Mucosa of descending colon (tissue), 3 donors: ENCODE data around the gene NEUROD1. TPM values are rescaled to one million over a fixed set of nuclear protein-coding genes. Genes with fewer than 3 reads are reported as not detected.

Experiments used
- ATAC-seq: fragments of 200-7000 bp; cut with Tn5 transposase; one replicate; pipeline ENCODE4 v1.9.1; 2020; ENCODE audit warnings: mild to moderate bottlenecking, moderate library complexity
- DNase-seq, 3 donors: peaks; one replicate each; pipeline ENCODE4 v3.0.0-alpha.2; 2020
- H3K36me3 ChIP-seq: fragments of 200-600 bp; one replicate; pipeline ENCODE4 v1.8.0; 2021; ENCODE audit warnings: low read depth, mild to moderate bottlenecking
- H3K4me1 ChIP-seq: fragments of 200-600 bp; one replicate; pipeline ENCODE4 v1.8.0; 2021; ENCODE audit warnings: low read depth, mild to moderate bottlenecking
- H3K4me3 ChIP-seq: fragments of 200-600 bp; one replicate; pipeline ENCODE4 v1.8.0; 2021; ENCODE audit warnings: mild to moderate bottlenecking
- H3K9me3 ChIP-seq: fragments of 200-600 bp; one replicate; pipeline ENCODE4 v1.8.0; 2021; ENCODE audit warnings: mild to moderate bottlenecking
- CTCF ChIP-seq: fragments of 200-600 bp; IDR thresholded peaks from one replicate; pipeline ENCODE4 v1.8.0; 2022; ENCODE audit warnings: antibody characterized with exemption, mild to moderate bottlenecking
- intact Hi-C, 2 donors: fragments of 100-400 bp; cut with DNase I in 1 of 2; cut with micrococcal nuclease in 1 of 2; formaldehyde crosslinking; loops; one replicate each; pipeline versions ENCODE4 v1.11.0 to v1.11.1; 2022; cut with DNase I, micrococcal nuclease
- total RNA-seq, 3 donors: library from RNA; stranded (reverse); fragmentation: NEBNext Ultra II Directional in 2 of 3; extraction: Animal tissue kit (Norgen Biotek cat#: 25700) in 2 of 3; gene quantifications; one replicate each; pipeline versions ENCODE4 v1.2.1 to v1.2.4, GENCODE V29; 2021 to 2023
- donor health status: DM: no; HTN: no; CAD: no; lungs with moderate emphysema.
- donor health status: DM: no; HTN: no; CAD: no.
- donor health status: DM: no; HTN: yes; CAD: no.

NEUROD1 gene
- total RNA-seq, 3 donors from 2014 or later, result 0.51 to 2.5 (median 1.5) TPM

GRCh38 chr2:181674461-181674860, 5.9 kb downstream of the NEUROD1 start:
- no peaks in the 10 kb centered on the region for H3K9me3 ChIP-seq
- intact Hi-C loops, result no loop called here
- H3K4me1 ChIP-seq, result no peaks in the 10 kb centered on the region
- TF ChIP-seq CTCF, result no peak
- ATAC-seq (no peak), DNase-seq (no peak)
- H3K36me3 ChIP-seq, result no peaks in the 10 kb centered on the region
- H3K4me3 ChIP-seq, result no peak overlapping the region

GRCh38 chr2:181673173-181673572, 7.1 kb downstream of the NEUROD1 start:
- no peaks in the 10 kb centered on the region for H3K36me3 ChIP-seq
- DNase-seq (no peak), ATAC-seq (no peak)
- H3K4me1 ChIP-seq, result no peaks in the 10 kb centered on the region
- intact Hi-C loops, result no loop called here
- no peak for TF ChIP-seq CTCF
- H3K4me3 ChIP-seq, result no peak overlapping the region
- H3K9me3 ChIP-seq, result no peaks in the 10 kb centered on the region

GRCh38 chr2:181672255-181673008, 7.9 kb downstream of the NEUROD1 start:
- ATAC-seq, result no peak
- H3K9me3 ChIP-seq, result no peaks in the 10 kb centered on the region
- no peak for DNase-seq
- no peaks in the 10 kb centered on the region for H3K36me3 ChIP-seq
- TF ChIP-seq CTCF, result no peak
- intact Hi-C loops, result no loop called here
- H3K4me1 ChIP-seq, result no peaks in the 10 kb centered on the region
- H3K4me3 ChIP-seq, result no peak overlapping the region

GRCh38 chr2:181670632-181671031, 9.7 kb downstream of the NEUROD1 start:
- no peak for ATAC-seq
- intact Hi-C loops, result no loop called here
- TF ChIP-seq CTCF, result no peak
- peaks cover 3% of the 10 kb centered on the region for H3K9me3 ChIP-seq
- H3K4me1 ChIP-seq, result no peaks in the 10 kb centered on the region
- no peak for DNase-seq
- no peak overlapping the region for H3K4me3 ChIP-seq
- H3K36me3 ChIP-seq, result no peaks in the 10 kb centered on the region

- no peak for TF ChIP-seq CTCF
- Histone ChIP-seq H3K4me3 (no peak overlapping the region), H3K36me3 (no peaks in the 10 kb centered on the region), H3K9me3 (peaks cover 8% of the 10 kb centered on the region), H3K4me1 (no peaks in the 10 kb centered on the region)
- ATAC-seq (no peak), DNase-seq (no peak)
- intact Hi-C loops, result no loop called here
These were observed 13.1 kb downstream of the NEUROD1 start for GRCh38 chr2:181667234-181667633.
